ENCODE results near the gene ITPRIPL2. TPM values are rescaled to one million over a fixed set of nuclear protein-coding genes. Genes with fewer than 3 reads are reported as not detected.

The ITPRIPL2 gene
- total and polyA plus RNA-seq, 2 of the 13 experiments (the other 11 are each of a cell fraction or from before 2014, with no cell fraction given), result 5.9 to 12.6 TPM

DNA sequence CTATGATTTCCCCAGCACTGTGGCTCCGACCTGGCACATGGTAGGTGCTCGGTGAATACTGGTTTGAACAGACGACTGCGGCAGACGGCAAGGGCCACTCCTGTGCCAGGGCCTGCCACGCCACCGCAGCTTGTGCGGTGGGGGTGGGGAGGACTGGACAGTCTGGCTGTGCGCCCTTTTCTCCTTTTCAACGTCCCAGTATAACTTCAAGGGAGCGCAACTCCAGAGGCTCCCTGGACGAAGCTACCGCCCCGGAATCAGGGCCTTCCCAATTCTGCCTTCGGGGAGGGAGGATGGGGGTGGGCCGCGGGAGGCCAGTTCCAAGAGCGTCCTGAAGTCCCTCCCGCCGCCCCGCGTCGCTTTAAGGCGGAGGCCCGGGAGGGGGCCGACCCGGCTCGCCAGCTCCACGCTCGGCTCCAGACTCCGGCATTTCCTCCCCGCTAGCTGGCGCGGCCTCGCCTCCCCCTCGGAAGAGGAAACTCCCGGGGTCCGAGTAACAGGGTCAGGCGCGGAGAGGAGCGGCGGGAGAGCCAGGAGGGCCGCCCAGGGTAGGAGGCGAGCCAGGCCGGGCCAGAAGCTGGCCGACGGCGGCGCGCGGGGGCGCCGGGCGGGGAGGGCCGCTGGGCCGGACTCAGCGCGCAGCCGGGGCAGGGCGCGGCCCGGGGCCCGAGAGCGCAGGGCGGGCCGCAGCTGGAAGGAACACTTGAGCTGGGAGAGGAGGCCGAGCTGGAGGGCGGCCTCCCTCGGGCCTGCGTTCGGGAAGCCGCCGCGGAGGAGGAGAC, at the start of gene ITPRIPL2 (continued):
- TF ChIP-seq, protein P1, sequence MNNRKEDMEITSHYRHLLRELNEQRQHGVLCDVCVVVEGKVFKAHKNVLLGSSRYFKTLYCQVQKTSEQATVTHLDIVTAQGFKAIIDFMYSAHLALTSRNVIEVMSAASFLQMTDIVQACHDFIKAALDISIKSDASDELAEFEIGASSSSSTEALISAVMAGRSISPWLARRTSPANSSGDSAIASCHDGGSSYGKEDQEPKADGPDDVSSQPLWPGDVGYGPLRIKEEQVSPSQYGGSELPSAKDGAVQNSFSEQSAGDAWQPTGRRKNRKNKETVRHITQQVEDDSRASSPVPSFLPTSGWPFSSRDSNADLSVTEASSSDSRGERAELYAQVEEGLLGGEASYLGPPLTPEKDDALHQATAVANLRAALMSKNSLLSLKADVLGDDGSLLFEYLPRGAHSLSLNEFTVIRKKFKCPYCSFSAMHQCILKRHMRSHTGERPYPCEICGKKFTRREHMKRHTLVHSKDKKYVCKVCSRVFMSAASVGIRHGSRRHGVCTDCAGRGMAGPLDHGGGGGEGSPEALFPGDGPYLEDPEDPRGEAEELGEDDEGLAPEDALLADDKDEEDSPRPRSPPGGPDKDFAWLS (CRISPR knock-in tag; IDR thresholded peaks at IDR 0.05; ENCODE audit: borderline replicate concordance), result no peak
- TF ChIP-seq, protein P2, sequence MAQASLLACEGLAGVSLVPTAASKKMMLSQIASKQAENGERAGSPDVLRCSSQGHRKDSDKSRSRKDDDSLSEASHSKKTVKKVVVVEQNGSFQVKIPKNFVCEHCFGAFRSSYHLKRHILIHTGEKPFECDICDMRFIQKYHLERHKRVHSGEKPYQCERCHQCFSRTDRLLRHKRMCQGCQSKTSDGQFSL (CRISPR knock-in tag; IDR thresholded peaks at IDR 0.05), result peak; percentile 48; the same call in 1 of the 2 replicates
- TF ChIP-seq, protein P3, sequence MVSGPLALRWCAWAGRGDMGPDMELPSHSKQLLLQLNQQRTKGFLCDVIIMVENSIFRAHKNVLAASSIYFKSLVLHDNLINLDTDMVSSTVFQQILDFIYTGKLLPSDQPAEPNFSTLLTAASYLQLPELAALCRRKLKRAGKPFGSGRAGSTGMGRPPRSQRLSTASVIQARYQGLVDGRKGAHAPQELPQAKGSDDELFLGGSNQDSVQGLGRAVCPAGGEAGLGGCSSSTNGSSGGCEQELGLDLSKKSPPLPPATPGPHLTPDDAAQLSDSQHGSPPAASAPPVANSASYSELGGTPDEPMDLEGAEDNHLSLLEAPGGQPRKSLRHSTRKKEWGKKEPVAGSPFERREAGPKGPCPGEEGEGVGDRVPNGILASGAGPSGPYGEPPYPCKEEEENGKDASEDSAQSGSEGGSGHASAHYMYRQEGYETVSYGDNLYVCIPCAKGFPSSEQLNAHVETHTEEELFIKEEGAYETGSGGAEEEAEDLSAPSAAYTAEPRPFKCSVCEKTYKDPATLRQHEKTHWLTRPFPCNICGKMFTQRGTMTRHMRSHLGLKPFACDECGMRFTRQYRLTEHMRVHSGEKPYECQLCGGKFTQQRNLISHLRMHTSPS (CRISPR knock-in tag; IDR thresholded peaks at IDR 0.05; ENCODE audit: low read depth), result peak; percentile 78
- TF ChIP-seq, protein P4, sequence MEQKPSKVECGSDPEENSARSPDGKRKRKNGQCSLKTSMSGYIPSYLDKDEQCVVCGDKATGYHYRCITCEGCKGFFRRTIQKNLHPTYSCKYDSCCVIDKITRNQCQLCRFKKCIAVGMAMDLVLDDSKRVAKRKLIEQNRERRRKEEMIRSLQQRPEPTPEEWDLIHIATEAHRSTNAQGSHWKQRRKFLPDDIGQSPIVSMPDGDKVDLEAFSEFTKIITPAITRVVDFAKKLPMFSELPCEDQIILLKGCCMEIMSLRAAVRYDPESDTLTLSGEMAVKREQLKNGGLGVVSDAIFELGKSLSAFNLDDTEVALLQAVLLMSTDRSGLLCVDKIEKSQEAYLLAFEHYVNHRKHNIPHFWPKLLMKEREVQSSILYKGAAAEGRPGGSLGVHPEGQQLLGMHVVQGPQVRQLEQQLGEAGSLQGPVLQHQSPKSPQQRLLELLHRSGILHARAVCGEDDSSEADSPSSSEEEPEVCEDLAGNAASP (CRISPR knock-in tag; IDR thresholded peaks at IDR 0.05; ENCODE audit: borderline replicate concordance), result peak; percentile 59; the same call in 1 of the 2 replicates
- TF ChIP-seq ADNP (CRISPR knock-in tag; IDR thresholded peaks at IDR 0.05) (no peak), SRSF1 (optimal IDR thresholded peaks at IDR 0.05; ENCODE audit: low read depth, low read length) (peak; percentile 94), ZNF720 (CRISPR knock-in tag; IDR thresholded peaks at IDR 0.05) (no peak), ZNF703 (CRISPR knock-in tag; IDR thresholded peaks at IDR 0.05; ENCODE audit: borderline replicate concordance) (peak; percentile 39; the same call in 1 of the 2 replicates), CHD2 (IDR thresholded peaks at IDR 0.05; ENCODE audit: low read depth, low read length) (peak; percentile 57), FOXP1 (IDR thresholded peaks at IDR 0.05) (no peak), FOXP1 (CRISPR knock-in tag; IDR thresholded peaks at IDR 0.05) (no peak), SIN3B (IDR thresholded peaks at IDR 0.05; ENCODE audit: low read length) (no peak), KMT2A (CRISPR knock-in tag; IDR thresholded peaks at IDR 0.05) (peak; percentile 81; the same call in 1 of the 2 replicates), ZSCAN21 (CRISPR knock-in tag; IDR thresholded peaks at IDR 0.05; ENCODE audit: borderline replicate concordance) (peak; percentile 70), ZNF143 (CRISPR knock-in tag; IDR thresholded peaks at IDR 0.05) (no peak), ERF (CRISPR knock-in tag; IDR thresholded peaks at IDR 0.05) (peak; percentile 82), HIVEP1 (CRISPR knock-in tag; IDR thresholded peaks at IDR 0.05) (no peak; the same call in 1 of the 2 replicates)
- TF ChIP-seq, protein P5, sequence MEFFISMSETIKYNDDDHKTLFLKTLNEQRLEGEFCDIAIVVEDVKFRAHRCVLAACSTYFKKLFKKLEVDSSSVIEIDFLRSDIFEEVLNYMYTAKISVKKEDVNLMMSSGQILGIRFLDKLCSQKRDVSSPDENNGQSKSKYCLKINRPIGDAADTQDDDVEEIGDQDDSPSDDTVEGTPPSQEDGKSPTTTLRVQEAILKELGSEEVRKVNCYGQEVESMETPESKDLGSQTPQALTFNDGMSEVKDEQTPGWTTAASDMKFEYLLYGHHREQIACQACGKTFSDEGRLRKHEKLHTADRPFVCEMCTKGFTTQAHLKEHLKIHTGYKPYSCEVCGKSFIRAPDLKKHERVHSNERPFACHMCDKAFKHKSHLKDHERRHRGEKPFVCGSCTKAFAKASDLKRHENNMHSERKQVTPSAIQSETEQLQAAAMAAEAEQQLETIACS (CRISPR knock-in tag; IDR thresholded peaks at IDR 0.05), result no peak; the same call in 1 of the 2 replicates
- TF ChIP-seq, protein P6, sequence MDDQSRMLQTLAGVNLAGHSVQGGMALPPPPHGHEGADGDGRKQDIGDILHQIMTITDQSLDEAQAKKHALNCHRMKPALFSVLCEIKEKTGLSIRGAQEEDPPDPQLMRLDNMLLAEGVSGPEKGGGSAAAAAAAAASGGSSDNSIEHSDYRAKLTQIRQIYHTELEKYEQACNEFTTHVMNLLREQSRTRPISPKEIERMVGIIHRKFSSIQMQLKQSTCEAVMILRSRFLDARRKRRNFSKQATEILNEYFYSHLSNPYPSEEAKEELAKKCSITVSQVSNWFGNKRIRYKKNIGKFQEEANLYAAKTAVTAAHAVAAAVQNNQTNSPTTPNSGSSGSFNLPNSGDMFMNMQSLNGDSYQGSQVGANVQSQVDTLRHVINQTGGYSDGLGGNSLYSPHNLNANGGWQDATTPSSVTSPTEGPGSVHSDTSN (CRISPR knock-in tag; IDR thresholded peaks at IDR 0.05; ENCODE audit: borderline replicate concordance), result no peak
- TF ChIP-seq, protein P7, sequence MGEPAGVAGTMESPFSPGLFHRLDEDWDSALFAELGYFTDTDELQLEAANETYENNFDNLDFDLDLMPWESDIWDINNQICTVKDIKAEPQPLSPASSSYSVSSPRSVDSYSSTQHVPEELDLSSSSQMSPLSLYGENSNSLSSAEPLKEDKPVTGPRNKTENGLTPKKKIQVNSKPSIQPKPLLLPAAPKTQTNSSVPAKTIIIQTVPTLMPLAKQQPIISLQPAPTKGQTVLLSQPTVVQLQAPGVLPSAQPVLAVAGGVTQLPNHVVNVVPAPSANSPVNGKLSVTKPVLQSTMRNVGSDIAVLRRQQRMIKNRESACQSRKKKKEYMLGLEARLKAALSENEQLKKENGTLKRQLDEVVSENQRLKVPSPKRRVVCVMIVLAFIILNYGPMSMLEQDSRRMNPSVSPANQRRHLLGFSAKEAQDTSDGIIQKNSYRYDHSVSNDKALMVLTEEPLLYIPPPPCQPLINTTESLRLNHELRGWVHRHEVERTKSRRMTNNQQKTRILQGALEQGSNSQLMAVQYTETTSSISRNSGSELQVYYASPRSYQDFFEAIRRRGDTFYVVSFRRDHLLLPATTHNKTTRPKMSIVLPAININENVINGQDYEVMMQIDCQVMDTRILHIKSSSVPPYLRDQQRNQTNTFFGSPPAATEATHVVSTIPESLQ (CRISPR knock-in tag; conservative IDR thresholded peaks at IDR 0.05), result 0 out of 2 replicates have a peak, but pooled peaks have one; percentile 70

Data from HepG2 (cell line).